HEK293 (cell line): ENCODE results near the gene MEG3.

Experiments
- ZNF423 ChIP-seq: fragments of 450-650 bp; formaldehyde crosslinking; IDR thresholded peaks from 2 replicates; pipeline ENCODE4 v1.5.1; 2016; ENCODE audit warnings: missing biosample characterization, missing genetic modification characterization
- ZNF670 ChIP-seq: fragments of 450-650 bp; formaldehyde crosslinking; IDR thresholded peaks from 2 replicates; pipeline ENCODE4 v1.5.1; 2016; ENCODE audit warnings: missing biosample characterization, missing genetic modification characterization, low read depth
- TF ChIP-seq, protein P1 (sequence below): fragments of 450-650 bp; formaldehyde crosslinking; IDR thresholded peaks from 2 replicates; pipeline ENCODE4 v1.5.1; 2016; ENCODE audit warnings: missing biosample characterization, missing genetic modification characterization
- TF ChIP-seq, protein P2 (sequence below): fragments of 450-650 bp; IDR thresholded peaks from 2 replicates; pipeline ENCODE4 v1.5.1; 2018; ENCODE audit warnings: missing biosample characterization, missing genetic modification characterization

DNA sequence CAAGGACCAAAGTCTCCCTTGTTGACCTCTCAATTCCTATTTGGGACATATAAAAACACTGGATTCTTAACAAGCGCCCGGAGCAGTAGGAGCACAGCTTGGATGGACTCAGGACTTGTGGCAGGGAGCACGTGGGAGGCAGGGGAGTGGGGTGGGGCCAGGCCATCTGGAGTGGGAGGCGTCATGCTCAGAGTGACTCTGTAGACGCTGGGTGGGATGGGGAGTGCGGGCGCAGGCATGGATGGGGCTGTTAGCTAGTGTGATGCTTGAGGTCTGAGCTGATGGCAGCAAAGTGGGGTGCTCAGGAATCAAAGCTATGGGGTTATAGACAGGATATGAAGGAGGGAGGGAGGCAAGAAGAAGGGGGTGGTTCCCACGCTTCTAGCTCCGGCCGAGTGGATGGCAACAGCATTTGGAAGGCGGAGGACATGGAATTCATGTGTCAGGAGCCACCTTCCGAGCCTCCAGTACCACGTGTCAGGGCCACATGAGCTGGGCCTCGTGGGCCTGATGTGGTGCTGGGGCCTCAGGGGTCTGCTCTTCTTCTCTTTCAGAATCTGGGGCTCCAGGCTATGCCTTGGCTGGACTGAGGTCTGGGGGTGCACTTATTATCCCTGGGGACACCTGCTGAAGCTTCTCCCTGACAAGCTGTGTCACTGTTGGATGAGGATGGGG lies 26.2 kb downstream of the MEG3 start:
- TF ChIP-seq, protein P1, sequence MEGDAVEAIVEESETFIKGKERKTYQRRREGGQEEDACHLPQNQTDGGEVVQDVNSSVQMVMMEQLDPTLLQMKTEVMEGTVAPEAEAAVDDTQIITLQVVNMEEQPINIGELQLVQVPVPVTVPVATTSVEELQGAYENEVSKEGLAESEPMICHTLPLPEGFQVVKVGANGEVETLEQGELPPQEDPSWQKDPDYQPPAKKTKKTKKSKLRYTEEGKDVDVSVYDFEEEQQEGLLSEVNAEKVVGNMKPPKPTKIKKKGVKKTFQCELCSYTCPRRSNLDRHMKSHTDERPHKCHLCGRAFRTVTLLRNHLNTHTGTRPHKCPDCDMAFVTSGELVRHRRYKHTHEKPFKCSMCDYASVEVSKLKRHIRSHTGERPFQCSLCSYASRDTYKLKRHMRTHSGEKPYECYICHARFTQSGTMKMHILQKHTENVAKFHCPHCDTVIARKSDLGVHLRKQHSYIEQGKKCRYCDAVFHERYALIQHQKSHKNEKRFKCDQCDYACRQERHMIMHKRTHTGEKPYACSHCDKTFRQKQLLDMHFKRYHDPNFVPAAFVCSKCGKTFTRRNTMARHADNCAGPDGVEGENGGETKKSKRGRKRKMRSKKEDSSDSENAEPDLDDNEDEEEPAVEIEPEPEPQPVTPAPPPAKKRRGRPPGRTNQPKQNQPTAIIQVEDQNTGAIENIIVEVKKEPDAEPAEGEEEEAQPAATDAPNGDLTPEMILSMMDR (tag by site-specific recombination): no peak
- TF ChIP-seq ZNF670 (tag by site-specific recombination) (no peak), ZNF423 (no peak)
- TF ChIP-seq, protein P2, sequence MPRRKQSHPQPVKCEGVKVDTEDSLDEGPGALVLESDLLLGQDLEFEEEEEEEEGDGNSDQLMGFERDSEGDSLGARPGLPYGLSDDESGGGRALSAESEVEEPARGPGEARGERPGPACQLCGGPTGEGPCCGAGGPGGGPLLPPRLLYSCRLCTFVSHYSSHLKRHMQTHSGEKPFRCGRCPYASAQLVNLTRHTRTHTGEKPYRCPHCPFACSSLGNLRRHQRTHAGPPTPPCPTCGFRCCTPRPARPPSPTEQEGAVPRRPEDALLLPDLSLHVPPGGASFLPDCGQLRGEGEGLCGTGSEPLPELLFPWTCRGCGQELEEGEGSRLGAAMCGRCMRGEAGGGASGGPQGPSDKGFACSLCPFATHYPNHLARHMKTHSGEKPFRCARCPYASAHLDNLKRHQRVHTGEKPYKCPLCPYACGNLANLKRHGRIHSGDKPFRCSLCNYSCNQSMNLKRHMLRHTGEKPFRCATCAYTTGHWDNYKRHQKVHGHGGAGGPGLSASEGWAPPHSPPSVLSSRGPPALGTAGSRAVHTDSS: no peak
